ENCODE results near the gene ADD1. TPM values are rescaled to one million over a fixed set of nuclear protein-coding genes. Genes with fewer than 3 reads are reported as not detected.

Gene ADD1
- total RNA-seq, 1 experiment from 2014 or later: 163 TPM

DNA sequence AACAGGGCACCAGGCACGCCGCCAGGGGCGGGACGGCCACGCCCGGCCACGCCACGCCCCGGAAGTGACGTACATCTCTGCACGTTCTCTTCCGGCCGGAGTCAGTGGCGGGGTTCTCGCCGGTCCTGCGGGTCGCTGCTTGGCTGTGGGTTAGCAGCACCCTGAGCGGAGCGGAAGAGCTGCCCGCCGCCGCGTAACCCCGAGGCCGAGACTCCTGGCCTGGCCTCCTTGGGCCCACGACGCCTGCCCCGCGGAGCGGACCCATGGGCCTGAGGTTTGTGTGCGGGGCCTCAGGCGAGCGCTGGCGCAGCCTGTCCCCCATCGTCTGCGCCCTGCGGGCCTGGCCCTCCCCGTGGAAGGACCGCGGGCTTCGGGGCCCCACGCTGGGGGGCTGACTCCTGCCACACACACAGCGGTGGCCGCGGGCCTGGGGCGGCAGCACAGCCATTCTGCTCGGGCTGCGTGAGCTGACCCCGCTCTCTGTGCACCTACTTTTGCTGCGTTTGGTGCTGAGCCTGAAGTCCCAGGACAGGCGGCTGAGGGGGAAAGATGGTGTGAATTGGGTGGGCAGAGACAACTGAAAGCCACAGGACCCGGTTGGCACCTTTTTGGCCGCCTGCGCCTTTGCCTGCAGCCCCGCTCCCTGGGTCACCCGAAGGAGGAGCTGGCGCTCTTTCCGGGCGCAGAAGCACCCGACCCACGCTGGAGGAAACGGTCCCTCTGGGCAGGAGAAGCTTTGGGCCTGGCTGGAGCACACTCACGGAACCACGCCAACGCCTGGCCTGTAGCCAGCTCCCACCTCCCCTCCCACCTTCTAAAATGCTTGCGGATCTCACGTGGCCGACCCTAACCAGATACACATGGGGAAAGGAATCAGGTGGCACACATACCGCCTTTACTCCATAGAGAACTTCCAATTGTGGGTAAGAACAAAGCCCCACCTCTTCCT, 91.4 kb downstream of the ADD1 start:
- Mint-ChIP-seq H3K4me3 (peak overlapping the region; percentile 81 to 89), H3K27ac (peak overlapping the region in 1 of 3 experiments; percentile 79; a peak in 1 of 7 replicates), H3K27me3 (ENCODE audit: low read depth) (no peaks in the 10 kb centered on the region; the same call in 1 of the 2 replicates), H3K36me3 (ENCODE audit: insufficient read depth in 1 of 3, low read depth in 3 of 3) (peaks cover 28 to 61% (median 46%) of the 10 kb centered on the region in 3 experiments; a peak in 6 of 7 replicates), H3K4me1 (peaks cover 28 to 30% of the 10 kb centered on the region in 2 experiments), H3K9me3 (no peaks in the 10 kb centered on the region)
- no CpG with 5 or more reads among the region's 70 CpGs for WGBS (ENCODE audit: extremely low coverage, insufficient read length, low lambda C conversion rate)
- no peak overlapping the region for H2BK15ac ChIP-seq (ENCODE audit: low read depth, low read length)
- no peak overlapping the region for H3K56ac ChIP-seq (ENCODE audit: insufficient read length, low read depth, low read length)
- no peak overlapping the region for H3T11ph ChIP-seq (ENCODE audit: low read length)
- H3K79me2 ChIP-seq (ENCODE audit: insufficient read depth, low read length): no peaks in the 10 kb centered on the region; the same call in 1 of the 2 replicates
- no peaks in the 10 kb centered on the region for H4K20me1 ChIP-seq (ENCODE audit: control insufficient read depth, insufficient read depth, insufficient read length)
- H3K9ac ChIP-seq (ENCODE audit: extremely low read depth, insufficient read length, low read length): peak overlapping the region; percentile 53
- H2BK120ac ChIP-seq (ENCODE audit: low read depth, low read length, poor library complexity, severe bottlenecking): no peak overlapping the region
- H4K5ac ChIP-seq (ENCODE audit: insufficient read length, low read depth, low read length): no peak overlapping the region
- H3K23ac ChIP-seq (ENCODE audit: insufficient read length, low read depth, low read length): no peak overlapping the region
- H2AFZ ChIP-seq (ENCODE audit: low read length): no peak overlapping the region
- no peaks in the 10 kb centered on the region for H3K9me3 ChIP-seq (ENCODE audit: control insufficient read depth, low read depth, low read length)
- H2BK12ac ChIP-seq (ENCODE audit: insufficient read length, low read depth, low read length): no peak overlapping the region
- H2AK5ac ChIP-seq (ENCODE audit: insufficient read length, low read length): no peak overlapping the region
- no peaks in the 10 kb centered on the region for H3K4me1 ChIP-seq (ENCODE audit: insufficient read depth, low read length)
- H3K18ac ChIP-seq (ENCODE audit: insufficient read length, low read depth, low read length): peak overlapping the region; percentile 76
- TF ChIP-seq, protein P1, sequence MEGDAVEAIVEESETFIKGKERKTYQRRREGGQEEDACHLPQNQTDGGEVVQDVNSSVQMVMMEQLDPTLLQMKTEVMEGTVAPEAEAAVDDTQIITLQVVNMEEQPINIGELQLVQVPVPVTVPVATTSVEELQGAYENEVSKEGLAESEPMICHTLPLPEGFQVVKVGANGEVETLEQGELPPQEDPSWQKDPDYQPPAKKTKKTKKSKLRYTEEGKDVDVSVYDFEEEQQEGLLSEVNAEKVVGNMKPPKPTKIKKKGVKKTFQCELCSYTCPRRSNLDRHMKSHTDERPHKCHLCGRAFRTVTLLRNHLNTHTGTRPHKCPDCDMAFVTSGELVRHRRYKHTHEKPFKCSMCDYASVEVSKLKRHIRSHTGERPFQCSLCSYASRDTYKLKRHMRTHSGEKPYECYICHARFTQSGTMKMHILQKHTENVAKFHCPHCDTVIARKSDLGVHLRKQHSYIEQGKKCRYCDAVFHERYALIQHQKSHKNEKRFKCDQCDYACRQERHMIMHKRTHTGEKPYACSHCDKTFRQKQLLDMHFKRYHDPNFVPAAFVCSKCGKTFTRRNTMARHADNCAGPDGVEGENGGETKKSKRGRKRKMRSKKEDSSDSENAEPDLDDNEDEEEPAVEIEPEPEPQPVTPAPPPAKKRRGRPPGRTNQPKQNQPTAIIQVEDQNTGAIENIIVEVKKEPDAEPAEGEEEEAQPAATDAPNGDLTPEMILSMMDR (conservative IDR thresholded peaks at IDR 0.05): no peak
- no peak overlapping the region for H3K14ac ChIP-seq (ENCODE audit: insufficient read depth, low read length)
- H3K79me1 ChIP-seq (ENCODE audit: insufficient read depth, low read depth, low read length, poor library complexity, severe bottlenecking): no peaks in the 10 kb centered on the region
- H3K27me3 ChIP-seq (ENCODE audit: insufficient read depth, low read length): no peaks in the 10 kb centered on the region
- no peak overlapping the region for H3K4ac ChIP-seq (ENCODE audit: low read depth, low read length)
- H4K8ac ChIP-seq (replicated peaks; ENCODE audit: insufficient read length, low read depth, low read length): no peak overlapping the region
- H3K27ac ChIP-seq (ENCODE audit: insufficient read length, low read depth, low read length): no peak overlapping the region
- DNase-seq: peak; percentile 92
- peak overlapping the region; percentile 61 for H3K4me2 ChIP-seq (ENCODE audit: insufficient read depth, insufficient read length, low read length)
- no peak overlapping the region for H2BK20ac ChIP-seq (ENCODE audit: low read depth, low read length, poor library complexity, severe bottlenecking)
- H2BK5ac ChIP-seq (ENCODE audit: insufficient read length, low read length): no peak overlapping the region
- H3K23me2 ChIP-seq (ENCODE audit: insufficient read length, low read depth, low read length, poor library complexity, severe bottlenecking): peaks cover 10% of the 10 kb centered on the region
- H4K91ac ChIP-seq (ENCODE audit: insufficient read length, low read depth, low read length): no peak overlapping the region
